NAMALWA (cell line): ENCODE measurements around the gene HIVEP3.

Experiments
- DNase-seq: peaks from one replicate; pipeline ENCODE4 v3.0.0-alpha.2; 2015; ENCODE audit warnings: low spot score

The HIVEP3 gene

DNA sequence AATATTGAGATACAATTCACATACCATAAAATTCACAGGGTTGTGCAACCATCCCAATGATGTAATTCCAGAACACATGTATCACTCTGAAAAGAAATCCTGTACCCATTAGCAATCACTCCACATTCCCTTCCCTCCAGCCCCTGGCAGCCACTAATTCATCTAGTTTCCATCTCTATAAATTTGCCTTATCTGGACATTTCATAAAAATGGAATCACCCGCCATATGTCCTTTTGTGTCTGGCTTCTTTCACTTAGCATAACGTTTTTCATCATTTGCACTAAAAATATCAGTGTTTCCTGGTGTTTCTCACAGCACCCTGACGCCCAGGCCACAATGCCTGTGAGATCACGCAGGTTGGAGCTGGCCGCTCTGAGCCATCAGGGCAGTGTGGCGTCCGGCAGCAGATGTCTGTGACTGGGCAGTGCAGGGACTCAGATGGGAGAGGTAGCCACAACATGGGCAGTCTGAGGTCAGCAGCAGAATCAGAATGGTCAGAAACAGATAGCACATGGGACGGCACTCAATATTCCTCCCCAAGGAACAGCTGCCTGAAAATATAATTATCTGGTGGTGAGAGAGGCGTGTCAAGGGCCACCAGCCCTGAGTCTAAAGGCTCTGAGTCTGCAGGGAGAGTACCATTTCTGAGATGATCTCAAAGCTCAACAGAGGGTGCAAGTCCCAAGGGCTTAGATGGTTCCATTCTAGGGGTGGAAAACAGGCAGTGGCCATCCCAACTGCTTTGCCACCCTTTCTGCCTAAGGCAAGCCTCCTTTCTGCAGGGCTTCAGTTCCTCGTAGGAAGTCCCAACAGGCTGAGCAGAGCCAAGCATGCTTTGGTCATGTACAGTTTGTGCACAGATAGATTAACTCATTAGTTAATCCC is 304.8 kb downstream of the HIVEP3 start:
- DNase-seq = no peak

- DNase-seq = no peak
Observed at GRCh38 chr1:41612953-41613352, 305.8 kb downstream of the HIVEP3 start.

DNA sequence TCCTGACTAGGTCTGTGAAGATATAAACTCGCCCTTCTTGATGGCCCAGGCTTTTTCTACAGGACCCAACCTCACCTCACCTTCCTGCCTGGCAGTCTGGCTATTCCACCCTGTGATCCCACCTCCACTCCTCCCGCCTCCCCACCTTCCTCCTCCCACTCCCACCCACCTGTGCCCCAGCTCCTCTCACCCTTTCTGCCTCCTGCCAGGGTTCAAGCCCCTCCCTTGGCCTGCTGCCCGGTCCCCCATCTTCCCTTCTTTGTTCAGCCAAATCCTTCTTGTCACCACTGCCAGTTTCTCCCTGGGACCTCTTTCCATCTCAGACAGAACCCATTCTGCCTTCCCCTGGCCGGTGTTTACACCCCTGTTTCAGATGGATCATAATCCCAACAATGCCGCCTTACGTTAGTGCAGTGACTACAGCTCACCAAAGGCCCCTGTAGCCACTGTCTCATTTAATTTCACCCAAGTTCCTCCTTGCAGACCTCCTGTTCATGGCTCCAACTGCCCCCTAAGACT is 306.7 kb downstream of the HIVEP3 start:
- DNase-seq = no peak

DNA sequence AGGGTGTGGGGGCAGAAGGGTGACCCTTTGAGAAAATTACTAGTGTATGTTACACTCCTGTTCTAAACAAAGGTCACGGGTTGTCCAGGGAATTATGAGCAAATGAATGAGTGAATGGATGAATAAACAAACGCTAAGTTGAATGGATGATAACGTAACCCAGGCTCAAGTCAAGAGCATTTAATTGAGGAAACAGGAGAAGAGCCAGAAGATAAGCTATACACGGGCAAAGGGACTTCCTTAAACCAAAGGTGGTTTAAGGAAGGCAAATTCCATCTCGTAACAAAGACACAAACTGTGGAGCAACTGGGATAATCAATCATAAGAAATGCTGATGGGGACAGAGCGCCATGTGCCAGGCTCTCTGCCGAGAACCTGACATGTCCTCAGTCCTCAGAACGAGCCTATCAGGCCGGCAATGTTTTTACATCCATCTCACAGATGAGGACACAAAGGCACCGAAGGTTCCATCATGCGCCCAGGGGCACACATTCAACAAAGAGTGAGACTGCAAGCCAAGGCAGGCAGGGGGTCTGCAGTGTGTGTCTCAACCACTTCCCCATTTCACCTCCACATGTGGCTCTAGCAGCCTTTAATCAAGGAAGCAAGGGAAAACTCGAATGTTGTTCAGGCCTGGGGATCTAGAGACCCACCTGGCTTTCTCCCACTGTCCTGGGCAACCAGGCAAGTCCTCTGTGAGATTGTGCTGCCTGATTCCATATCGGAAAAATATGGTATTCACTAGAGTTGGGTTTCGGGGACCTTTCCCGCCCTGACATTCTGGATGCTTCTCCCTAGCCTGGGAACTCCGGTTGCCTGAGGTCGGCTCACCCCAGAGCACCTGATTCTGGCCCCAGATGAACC is 307.4 kb downstream of the HIVEP3 start:
- no peak for DNase-seq

DNA sequence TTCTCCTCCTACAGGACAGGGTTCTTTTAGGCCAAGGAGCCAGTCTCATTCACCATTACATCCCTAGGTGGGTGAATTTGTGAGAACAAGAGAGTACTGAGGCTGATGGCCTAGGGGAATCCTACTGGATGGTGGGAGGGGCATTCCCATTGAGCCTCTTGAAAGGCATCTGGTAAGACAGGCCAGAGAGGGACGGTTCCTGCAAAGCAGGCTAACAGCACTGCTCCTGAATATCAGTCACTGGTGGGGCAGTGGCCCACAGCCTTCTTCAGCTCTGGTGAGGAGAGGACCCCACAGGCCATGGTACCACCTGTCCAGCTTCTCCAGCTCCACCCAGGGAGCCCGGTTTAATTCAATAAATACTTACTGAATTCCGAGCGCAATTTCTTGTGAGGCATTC is 308.4 kb downstream of the HIVEP3 start:
- no peak for DNase-seq

DNA sequence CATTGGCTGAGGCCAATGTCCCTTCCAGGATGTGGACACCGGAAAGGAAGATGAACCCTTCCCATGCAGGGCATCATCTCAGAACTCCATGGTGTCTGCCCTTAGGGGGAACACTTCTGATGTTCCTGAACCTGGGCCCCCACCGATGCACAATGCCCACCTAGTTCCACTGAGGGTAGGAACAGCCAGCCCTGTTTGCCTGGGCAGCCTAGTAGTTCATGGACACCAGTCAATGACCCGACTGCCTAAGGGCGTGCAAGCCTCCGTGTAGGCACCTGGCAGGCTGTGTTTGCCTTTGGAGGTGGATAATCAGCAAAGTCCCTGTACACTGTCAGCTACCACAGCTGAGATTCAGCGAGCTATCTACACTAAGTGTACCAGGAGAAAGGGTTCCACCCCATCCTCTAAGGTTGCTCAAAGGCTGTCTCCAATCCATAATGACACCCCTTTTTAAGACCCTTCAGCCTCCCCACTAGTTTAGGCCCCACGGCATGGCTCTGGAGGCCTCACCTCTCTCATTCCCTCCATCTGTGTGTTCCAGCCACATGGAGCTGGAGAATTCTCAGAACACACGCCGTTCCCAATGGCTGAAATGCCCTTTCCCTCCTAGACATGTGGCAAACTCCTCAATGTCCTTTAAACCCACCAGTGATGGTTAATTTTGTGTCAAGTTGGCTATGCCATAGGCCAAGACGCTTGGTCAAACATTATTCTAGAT is 309.4 kb downstream of the HIVEP3 start:
- no peak for DNase-seq

- no peak for DNase-seq
Observed at GRCh38 chr1:41608211-41608610, 310.5 kb downstream of the HIVEP3 start.

GRCh38 chr1:41607808-41608207 is 310.9 kb downstream of the HIVEP3 start:
- DNase-seq = no peak

DNA sequence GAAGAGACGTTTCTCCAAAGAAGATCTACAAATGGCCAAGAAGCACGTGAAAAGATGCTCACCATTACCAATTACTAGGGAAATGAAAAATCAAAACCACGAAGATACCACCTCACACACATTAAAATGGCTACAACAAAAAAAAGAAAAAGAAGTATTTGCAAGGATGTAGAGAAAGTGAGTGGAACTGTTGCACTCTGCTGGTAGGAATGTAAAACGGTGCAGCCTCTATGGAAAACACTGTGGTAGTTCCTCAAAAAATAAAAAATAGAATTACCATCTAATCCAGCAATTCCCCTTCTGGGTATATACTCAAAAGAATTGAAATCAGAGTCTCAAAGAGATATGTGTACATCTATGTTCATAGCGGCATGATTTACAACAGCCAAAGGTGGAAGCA is 318.8 kb downstream of the HIVEP3 start:
- no peak for DNase-seq

- DNase-seq = no peak
Observed at GRCh38 chr1:41598325-41598724, 320.4 kb downstream of the HIVEP3 start.

- DNase-seq = no peak
Observed at GRCh38 chr1:41592451-41593125, 326.1 kb downstream of the HIVEP3 start.

DNA sequence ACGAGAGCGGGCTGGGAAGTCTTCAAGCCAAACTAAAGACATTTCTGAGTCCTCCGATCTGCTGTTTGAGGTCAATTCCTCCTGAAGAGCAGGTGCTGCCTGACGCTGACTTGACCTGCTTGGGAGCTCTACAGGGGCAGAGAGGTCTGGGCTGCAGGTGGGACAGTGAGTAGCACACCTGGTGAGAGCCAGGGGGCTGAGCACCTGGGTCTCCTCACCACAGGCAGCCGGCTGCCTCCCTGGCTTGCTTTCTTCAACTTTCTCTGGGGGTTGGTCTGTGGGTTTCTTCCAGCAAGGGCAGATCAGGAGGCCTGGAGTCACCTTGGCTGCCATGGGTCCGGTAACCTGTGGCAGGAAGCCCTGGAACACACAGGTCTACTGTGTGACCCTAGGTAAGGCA is 326.8 kb downstream of the HIVEP3 start:
- no peak for DNase-seq

- no peak for DNase-seq
Observed at GRCh38 chr1:41590331-41590730, 328.4 kb downstream of the HIVEP3 start.

- DNase-seq = no peak
Observed at GRCh38 chr1:41589395-41589794, 329.3 kb downstream of the HIVEP3 start.

GRCh38 chr1:41588334-41588875 is 330.3 kb downstream of the HIVEP3 start:
- no peak for DNase-seq

DNA sequence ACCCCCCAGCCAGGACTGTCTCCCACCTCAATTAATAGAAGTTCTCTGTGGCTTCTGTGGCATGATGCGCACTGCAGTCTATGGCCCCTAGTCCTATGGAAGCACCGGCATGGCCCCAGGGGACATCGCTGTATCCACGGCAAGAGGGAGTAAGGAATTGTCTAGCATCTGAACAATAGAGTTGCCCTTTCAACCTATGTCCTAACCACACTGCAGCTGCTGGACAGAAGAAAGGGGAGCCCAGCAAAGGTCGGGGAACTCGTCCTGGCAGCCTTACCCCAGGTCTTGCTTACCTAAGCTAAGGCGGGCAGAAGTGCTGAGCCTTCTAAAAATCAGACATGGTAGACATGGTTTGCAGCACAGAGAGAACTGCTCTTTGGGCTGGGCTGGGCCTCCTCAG is 330.9 kb downstream of the HIVEP3 start:
- no peak for DNase-seq

DNA sequence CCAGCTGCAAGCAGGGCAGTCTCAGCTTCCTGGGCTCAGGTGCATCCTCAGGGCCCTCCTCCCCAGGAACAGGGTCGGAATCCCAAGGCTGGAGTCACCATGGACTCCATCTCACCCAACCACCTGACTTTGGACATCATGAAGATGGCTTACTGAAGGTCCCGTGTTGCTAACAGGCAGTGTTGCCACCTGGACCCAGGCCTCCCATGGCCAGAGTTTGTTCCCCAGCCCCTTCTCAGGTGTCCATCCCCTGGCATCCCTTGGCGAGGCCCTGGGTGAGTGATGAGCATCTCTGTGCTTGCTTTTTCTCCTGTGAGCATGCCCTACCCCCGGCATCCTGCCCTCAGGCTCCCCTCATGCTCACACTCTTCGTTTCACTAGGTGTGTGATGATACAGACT is 332.5 kb downstream of the HIVEP3 start:
- DNase-seq = no peak

DNA sequence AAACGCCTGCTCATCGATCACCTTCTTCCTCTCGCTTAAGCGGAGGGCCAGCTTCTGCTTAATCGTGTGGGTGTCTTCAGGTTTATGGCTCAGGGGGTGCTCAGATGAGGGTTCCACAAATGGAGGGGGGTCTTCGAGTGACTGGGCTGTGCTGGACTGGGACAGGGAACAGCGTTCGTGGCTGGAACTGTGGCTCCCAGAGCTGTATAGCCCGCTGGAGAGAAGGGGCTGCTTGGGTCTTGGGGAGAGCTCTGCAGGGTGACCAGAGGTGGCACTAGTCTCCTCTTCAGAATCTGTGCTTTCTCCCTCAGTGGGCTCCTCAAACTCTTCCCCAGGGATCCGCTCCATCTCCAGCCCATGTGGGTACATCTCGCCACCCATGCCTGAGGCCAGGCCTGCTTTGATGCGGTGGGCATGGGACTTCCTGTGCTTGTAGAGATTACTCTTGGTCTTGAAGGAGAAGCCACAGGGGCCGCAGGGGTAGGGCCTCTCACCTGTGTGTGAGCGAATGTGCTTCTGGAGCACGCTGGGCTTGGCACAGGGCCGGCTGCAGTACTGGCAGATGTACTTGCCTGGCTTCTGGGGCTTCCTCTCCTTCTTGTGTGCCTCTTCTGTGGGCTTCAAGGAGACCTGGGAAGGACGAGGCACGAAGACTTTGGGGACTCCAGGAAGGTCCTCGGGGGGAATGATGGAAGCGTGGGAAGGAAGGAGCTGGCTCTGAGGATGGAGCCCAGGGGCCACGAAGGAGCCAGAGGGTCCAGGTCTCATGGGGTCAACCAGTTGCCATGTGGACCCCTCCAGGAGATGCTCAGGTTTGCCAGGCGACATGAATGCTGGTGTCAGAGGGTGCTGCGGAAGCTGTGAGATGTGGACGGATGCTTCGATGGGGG is 334.8 kb downstream of the HIVEP3 start:
- no peak for DNase-seq

DNA sequence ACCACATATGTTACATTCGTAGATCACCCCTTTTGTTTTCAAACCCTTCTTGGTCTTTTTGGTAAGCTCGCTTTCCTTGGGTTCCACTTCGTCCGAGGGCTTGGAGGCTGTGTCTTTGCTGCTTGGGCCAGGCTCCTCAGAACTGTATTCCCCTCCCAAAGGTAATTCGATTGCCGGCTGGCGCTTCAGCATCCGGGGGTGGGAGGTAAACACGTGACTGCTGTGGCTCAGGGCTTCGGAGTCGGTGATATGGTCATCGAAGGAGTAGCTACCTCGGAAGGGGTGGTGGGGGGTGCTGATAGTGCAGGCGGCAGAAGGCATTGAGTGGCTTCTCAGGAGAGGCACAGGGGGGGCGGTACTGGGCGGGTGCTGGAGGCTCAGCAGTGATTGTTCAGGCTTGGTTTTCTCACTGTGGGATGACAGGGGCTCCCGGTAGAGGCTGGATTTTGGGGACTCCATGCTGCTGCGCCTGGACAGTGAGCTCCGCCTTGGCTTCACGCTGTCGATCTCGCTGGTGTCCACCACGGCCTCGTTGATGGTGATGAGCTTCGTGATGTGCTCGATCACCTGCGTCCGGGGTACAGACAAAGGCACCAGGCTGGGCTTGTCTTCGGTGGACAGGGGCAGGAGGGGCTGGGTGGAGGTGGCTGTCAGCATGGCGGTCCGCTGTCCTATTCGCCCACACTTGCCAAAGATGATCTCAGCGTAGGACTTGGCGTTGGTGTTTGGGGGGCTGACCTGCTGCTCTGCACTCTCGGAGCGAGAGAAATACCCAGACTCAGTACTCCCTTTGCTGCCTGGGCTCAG is 335.7 kb downstream of the HIVEP3 start:
- DNase-seq = no peak

GRCh38 chr1:41582351-41582750 is 336.4 kb downstream of the HIVEP3 start:
- DNase-seq = no peak
